ENCODE data around the gene HBZ. TPM values are rescaled to one million over a fixed set of nuclear protein-coding genes. Genes with fewer than 3 reads are reported as not detected.

The HBZ gene
- total RNA-seq, 6 experiments from 2014 or later = not detected

DNA sequence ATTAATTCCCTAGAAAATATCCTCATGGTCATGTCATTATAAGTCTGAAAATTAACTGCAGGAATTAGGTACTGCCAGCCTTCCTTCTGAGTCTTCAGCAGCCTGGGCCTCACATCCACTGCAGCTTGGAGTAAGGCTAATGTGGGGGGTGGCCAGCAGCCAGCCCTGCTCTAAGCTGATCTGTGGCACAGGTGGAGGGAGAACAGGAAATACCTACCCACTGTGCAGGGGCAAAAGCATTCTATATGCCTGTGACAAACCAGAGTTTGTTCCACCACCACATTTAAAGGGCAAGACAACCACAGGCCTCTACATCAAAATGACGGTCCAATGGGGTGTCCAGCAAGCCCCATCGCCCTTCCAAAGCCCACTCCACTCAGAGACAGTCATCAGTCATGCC, 23.4 kb upstream of the HBZ start:
- Mint-ChIP-seq H3K9me3 (no peaks in the 10 kb centered on the region), H3K27ac (no peak overlapping the region), H3K4me3 (no peak overlapping the region), H3K4me1 (ENCODE audit: low read depth) (peaks cover 10% of the 10 kb centered on the region), H3K27me3 (ENCODE audit: insufficient read depth) (no peaks in the 10 kb centered on the region; the same call in 1 of the 2 replicates), H3K36me3 (ENCODE audit: low read depth) (peaks cover 4% of the 10 kb centered on the region; the same call in 1 of the 2 replicates)
- no peak for TF ChIP-seq CTCF (IDR thresholded peaks at IDR 0.05)
- DNase-seq = no peak

DNA sequence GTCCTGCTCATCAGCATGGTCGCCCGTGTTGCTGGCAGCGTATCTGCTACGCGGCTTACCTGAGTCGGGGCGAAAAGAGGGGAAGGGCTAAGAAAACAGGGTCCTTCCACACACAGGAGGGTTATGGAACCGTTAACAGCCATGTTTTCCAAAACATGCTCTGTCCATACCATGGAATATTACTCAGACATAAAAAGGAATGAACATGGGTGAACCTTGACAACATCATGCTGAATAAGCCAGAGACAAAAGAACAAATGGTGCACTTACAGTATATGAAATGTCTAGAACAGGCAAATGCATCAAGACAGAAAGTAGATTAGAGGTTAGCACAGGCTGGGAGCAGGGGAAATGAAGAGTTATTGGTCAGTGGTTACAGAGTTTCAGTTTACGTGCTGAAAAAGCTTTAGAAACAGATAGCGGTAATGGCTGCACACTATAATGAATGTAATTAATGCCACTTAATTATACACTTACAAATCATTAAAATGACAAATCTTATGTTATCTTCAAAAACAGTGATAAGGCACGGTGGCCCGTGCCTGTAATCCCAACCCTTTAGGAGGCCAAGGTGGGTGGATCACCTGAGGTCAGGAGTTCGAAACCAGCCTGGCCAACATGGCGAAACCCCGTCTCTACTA, 21.8 kb upstream of the HBZ start:
- H3K36me3 Mint-ChIP-seq (ENCODE audit: low read depth) = peaks cover 11% of the 10 kb centered on the region
- H3K9me3 Mint-ChIP-seq = no peaks in the 10 kb centered on the region
- peaks cover 14% of the 10 kb centered on the region for H3K4me1 Mint-ChIP-seq (ENCODE audit: low read depth)
- H3K27me3 Mint-ChIP-seq (ENCODE audit: insufficient read depth) = no peaks in the 10 kb centered on the region; the same call in 1 of the 2 replicates
- no peak for TF ChIP-seq CTCF (IDR thresholded peaks at IDR 0.05)
- no peak for DNase-seq
- H3K4me3 Mint-ChIP-seq = no peak overlapping the region
- H3K27ac Mint-ChIP-seq = no peak overlapping the region

DNA sequence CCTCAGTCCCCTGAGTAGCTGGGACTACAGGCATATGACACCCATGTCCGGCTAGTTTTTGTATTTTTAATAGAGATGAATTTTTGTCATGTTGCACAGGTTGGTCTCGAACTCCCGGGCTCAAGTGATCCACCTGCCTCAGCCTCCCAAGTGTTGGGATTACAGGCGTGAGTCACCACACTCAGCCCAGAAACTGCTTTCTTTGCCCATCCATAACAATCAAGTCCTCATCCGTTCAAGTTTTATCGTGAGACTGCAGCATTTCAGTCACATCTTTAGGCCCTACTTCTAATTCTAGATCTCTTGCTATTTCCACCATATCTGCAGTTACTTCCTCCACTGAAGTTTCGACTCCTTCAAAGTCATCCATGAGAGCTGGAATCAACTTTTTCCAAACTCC, 20.3 kb upstream of the HBZ start:
- no peak overlapping the region for H3K27ac Mint-ChIP-seq
- DNase-seq = no peak
- H3K27me3 Mint-ChIP-seq (ENCODE audit: insufficient read depth) = no peaks in the 10 kb centered on the region; the same call in 1 of the 2 replicates
- no peak for TF ChIP-seq CTCF (IDR thresholded peaks at IDR 0.05)
- H3K4me3 Mint-ChIP-seq = no peak overlapping the region
- peaks cover 21% of the 10 kb centered on the region for H3K4me1 Mint-ChIP-seq (ENCODE audit: low read depth)
- H3K36me3 Mint-ChIP-seq (ENCODE audit: low read depth) = peaks cover 17% of the 10 kb centered on the region
- no peaks in the 10 kb centered on the region for H3K9me3 Mint-ChIP-seq

- no peaks in the 10 kb centered on the region; the same call in 1 of the 2 replicates for H3K27me3 Mint-ChIP-seq (ENCODE audit: insufficient read depth)
- H3K4me1 Mint-ChIP-seq (ENCODE audit: low read depth) = peaks cover 21% of the 10 kb centered on the region
- no peaks in the 10 kb centered on the region for H3K9me3 Mint-ChIP-seq
- TF ChIP-seq CTCF (IDR thresholded peaks at IDR 0.05) = no peak
- no peak overlapping the region for H3K4me3 Mint-ChIP-seq
- H3K27ac Mint-ChIP-seq = no peak overlapping the region
- DNase-seq = no peak
- peaks cover 19% of the 10 kb centered on the region for H3K36me3 Mint-ChIP-seq (ENCODE audit: low read depth)
These were observed 18.7 kb upstream of the HBZ start for GRCh38 chr16:133716-134115.

DNA sequence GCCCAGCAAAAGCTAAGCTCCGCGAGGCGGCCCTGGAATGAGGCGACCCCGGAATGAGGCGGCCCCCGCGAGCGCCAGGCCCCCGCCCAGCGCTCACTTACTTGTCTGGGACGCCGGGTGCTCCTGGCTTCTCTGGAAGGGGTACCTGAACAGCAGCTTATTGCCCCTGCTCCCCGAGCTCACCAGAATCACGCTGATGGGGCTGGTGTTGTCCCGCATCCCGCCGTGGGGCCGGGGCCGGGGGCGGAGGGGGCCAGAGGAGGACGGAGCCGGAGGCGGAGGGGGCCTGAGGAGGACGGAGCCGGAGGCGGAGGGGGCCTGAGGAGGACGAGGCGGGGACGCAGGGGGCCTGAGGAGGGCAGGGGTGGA, 14.4 kb upstream of the HBZ start:
- TF ChIP-seq CTCF (IDR thresholded peaks at IDR 0.05) = no peak
- Mint-ChIP-seq H3K27ac (peak overlapping the region; percentile 72), H3K4me3 (peak overlapping the region; percentile 91), H3K27me3 (ENCODE audit: insufficient read depth) (no peaks in the 10 kb centered on the region; the same call in 1 of the 2 replicates), H3K4me1 (ENCODE audit: low read depth) (peaks cover 17% of the 10 kb centered on the region; the same call in 1 of the 2 replicates), H3K9me3 (no peaks in the 10 kb centered on the region), H3K36me3 (ENCODE audit: low read depth) (peaks cover 17% of the 10 kb centered on the region)
- DNase-seq = no peak

Measured in HFFc6 (cell line).